Stimulated activated memory B cell treated with anti-CD40 and anti-IgM and Interleukin-4, amounts not matched to agents 10 μg/mL and 1 μg/mL and 100 μg/mL, for 72 hours (primary cell): Measurements from ENCODE around the gene P3R3URF.
A peak's percentile ranks its signal among the peaks of the same experiment; 100 is the strongest.
"Not testable (repeated sequence)": the region's sequence is repeated elsewhere in the genome, so short reads cannot be mapped to it uniquely, and the experiment has no call there.

Experiments
- ATAC-seq: fragments of 150-1000 bp; cut with Tn5 transposase; 2 replicates; pipeline ENCODE4 v1.10.0; 2021
- H3K27ac Mint-ChIP-seq: one replicate; pipeline ENCODE4 v1.8.0; 2022; ENCODE audit warnings: mild to moderate bottlenecking, mixed read lengths
- H3K27me3 Mint-ChIP-seq: one replicate; pipeline ENCODE4 v1.8.0; 2022; ENCODE audit warnings: mixed read lengths
- H3K36me3 Mint-ChIP-seq: one replicate; pipeline ENCODE4 v1.8.0; 2022; ENCODE audit warnings: mixed read lengths
- H3K4me1 Mint-ChIP-seq: one replicate; pipeline ENCODE4 v1.8.0; 2022; ENCODE audit warnings: mixed read lengths
- H3K4me3 Mint-ChIP-seq: one replicate; pipeline ENCODE4 v1.8.0; 2022; ENCODE audit warnings: mild to moderate bottlenecking, moderate library complexity, mixed read lengths
- H3K9me3 Mint-ChIP-seq: one replicate; pipeline ENCODE4 v1.8.0; 2022; ENCODE audit warnings: mixed read lengths

P3R3URF gene

DNA sequence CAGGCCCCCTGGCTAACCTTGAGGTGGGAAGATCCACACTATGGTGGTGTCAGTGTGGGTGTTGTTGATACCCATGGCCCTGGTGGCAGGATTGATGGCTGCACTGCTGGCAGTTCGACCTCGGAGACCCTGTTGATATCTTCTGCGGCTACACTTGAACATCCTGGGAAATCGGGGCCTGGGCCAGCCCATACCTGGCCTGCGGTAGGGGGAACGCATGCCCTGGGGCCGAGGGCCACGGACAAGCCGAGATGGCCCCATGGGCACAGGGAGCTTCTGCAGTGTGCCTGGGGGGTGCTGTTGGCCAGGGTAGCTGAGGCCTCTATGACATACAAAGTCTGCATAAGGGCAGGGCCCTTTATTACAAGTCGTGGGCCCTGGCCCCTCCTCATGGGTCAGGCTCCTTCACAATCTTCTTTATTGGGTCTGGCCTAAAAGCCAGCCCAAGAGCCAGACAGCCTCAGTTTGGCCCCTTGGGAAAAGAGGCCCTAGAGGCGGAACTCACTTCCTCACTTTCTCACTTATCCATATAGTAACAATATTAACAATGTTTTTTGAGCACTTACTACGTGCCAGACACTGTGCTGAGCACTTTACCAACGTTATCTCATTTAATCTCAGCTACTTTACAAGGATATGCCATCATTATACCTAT, at the start of gene P3R3URF:
TSS of gene P3R3URF (minus strand) at position 278 of the 655 bp plus-strand sequence. CDS start at position 261, 17 bp downstream.
- Mint-ChIP-seq H3K4me1 (peaks cover 7% of the 10 kb centered on the region), H3K27me3 (no peaks in the 10 kb centered on the region), H3K36me3 (no peaks in the 10 kb centered on the region), H3K4me3 (no peak within 1 kb of the TSS), H3K27ac (no peak within 1 kb of the TSS), H3K9me3 (no peaks in the 10 kb centered on the region)
- no peak for ATAC-seq

DNA sequence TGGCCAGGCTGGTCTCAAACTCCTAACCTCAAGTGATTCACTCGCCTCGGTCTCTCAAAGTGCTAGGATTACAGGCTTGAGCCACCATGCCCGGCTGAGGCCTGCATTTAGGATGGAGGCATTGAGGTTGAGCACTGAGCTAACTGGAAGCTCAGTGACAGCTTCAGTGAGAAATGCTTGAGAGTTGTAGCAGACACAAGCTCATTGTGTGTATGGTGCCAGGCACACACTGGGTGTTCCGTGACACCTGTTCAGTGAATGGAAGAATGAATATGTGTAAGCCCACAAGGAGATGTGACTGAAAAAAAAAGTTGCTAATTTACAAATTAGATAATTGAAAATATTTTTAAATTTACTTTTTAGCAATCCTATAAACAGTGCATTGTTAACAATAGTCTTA, 48.7 kb upstream of the P3R3URF start:
- Mint-ChIP-seq H3K27me3 (peaks cover 14% of the 10 kb centered on the region), H3K36me3 (no peaks in the 10 kb centered on the region), H3K4me1 (peaks cover 10% of the 10 kb centered on the region), H3K27ac (no peak overlapping the region), H3K9me3 (no peaks in the 10 kb centered on the region), H3K4me3 (no peak overlapping the region)
- no peak for ATAC-seq

DNA sequence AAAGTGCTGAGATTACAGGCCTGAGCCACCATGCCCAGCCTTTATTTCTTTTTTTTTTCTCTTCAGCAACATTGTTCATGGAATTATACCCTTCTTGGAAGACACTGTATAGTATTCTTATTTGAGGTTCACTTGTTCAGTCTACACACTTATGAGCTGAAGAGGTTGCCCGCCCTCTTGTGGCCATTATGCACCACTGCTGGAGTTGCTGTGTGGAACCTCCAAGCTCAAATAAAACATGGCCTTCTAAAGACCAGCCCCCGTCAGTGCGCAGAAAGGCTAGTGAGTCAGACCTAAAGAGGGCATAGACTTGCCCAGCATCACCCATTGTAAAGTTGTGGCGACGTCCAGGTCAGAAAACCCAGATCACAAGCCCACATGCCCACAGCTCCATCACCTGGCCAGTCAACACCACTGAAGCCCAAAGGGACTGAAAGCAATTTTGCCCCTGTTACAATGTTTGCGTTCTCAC, 47.2 kb upstream of the P3R3URF start:
- H3K36me3 Mint-ChIP-seq: no peaks in the 10 kb centered on the region
- H3K27ac Mint-ChIP-seq: no peak overlapping the region
- H3K4me1 Mint-ChIP-seq: peaks cover 10% of the 10 kb centered on the region
- peak; percentile 87 for ATAC-seq
- H3K9me3 Mint-ChIP-seq: no peaks in the 10 kb centered on the region
- H3K4me3 Mint-ChIP-seq: no peak overlapping the region
- peaks cover 14% of the 10 kb centered on the region for H3K27me3 Mint-ChIP-seq

- H3K36me3 Mint-ChIP-seq, H3K9me3 Mint-ChIP-seq, H3K4me1 Mint-ChIP-seq, H3K27ac Mint-ChIP-seq, ATAC-seq, H3K4me3 Mint-ChIP-seq: not testable (repeated sequence)
- peaks cover 14% of the 10 kb centered on the region for H3K27me3 Mint-ChIP-seq
These were observed 46.8 kb upstream of the P3R3URF start for GRCh38 chr1:46223055-46223454.

- Mint-ChIP-seq H3K9me3 (no peaks in the 10 kb centered on the region), H3K27ac (no peak overlapping the region), H3K4me3 (no peak overlapping the region), H3K27me3 (peaks cover 14% of the 10 kb centered on the region), H3K4me1 (peaks cover 10% of the 10 kb centered on the region), H3K36me3 (no peaks in the 10 kb centered on the region)
- no peak for ATAC-seq
These were observed 45.5 kb upstream of the P3R3URF start for GRCh38 chr1:46221749-46222148.

GRCh38 chr1:46220808-46221207, 44.5 kb upstream of the P3R3URF start:
- Mint-ChIP-seq H3K27me3 (peaks cover 14% of the 10 kb centered on the region), H3K36me3 (no peaks in the 10 kb centered on the region), H3K9me3 (no peaks in the 10 kb centered on the region), H3K4me3 (no peak overlapping the region), H3K4me1 (peaks cover 10% of the 10 kb centered on the region), H3K27ac (no peak overlapping the region)
- ATAC-seq: no peak

DNA sequence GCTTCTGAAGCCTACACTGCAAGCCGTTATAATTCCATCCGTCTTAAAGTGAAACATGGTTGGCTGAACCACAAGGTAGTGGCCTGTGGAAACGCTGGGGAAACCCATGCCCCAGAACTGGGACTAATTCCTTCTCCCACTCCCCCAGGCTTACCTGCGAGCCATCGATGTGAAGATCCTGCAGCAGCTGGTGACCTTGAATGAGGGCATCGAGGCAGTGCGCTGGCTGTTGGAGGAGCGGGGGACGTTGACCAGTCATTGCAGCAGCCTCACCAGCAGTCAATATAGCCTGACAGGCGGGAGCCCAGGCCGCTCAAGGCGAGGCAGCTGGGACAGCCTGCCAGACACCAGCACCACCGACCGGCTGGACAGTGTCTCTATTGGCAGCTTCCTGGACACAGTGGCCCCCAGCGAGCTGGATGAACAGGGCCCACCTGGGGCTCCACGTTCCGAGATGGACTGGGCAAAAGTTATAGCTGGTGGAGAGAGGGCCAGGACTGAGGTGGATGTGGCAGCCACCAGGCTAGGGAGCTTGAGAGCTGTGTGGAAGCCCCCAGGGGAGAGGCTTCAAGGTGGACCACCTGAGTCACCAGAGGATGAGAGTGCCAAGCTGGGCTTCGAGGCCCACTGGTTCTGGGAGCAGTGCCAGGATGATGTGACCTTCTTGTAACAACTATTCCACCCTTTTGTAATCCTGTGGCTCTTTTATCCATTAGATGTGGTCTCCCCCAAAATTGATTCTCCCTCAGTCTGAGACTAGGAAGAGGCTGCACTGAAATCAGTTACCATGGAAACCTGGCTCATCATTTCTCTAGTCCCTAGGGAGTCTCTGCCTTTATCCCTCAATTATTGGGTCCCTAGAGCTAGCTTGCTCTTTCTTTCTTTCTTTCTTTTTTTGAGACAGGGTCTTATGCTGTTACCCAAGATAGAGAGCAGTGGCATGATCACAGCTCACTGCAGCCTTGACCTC, 43.5 kb upstream of the P3R3URF start:
- H3K9me3 Mint-ChIP-seq: no peaks in the 10 kb centered on the region
- H3K36me3 Mint-ChIP-seq: no peaks in the 10 kb centered on the region
- H3K27me3 Mint-ChIP-seq: peaks cover 14% of the 10 kb centered on the region
- H3K4me1 Mint-ChIP-seq: peaks cover 10% of the 10 kb centered on the region
- no peak for ATAC-seq
- H3K27ac Mint-ChIP-seq: no peak overlapping the region
- no peak overlapping the region for H3K4me3 Mint-ChIP-seq

GRCh38 chr1:46218443-46218842, 42.2 kb upstream of the P3R3URF start:
- Mint-ChIP-seq H3K36me3 (no peaks in the 10 kb centered on the region), H3K9me3 (no peaks in the 10 kb centered on the region), H3K27ac (no peak overlapping the region), H3K27me3 (peaks cover 14% of the 10 kb centered on the region), H3K4me1 (peaks cover 8% of the 10 kb centered on the region), H3K4me3 (no peak overlapping the region)
- ATAC-seq: no peak

DNA sequence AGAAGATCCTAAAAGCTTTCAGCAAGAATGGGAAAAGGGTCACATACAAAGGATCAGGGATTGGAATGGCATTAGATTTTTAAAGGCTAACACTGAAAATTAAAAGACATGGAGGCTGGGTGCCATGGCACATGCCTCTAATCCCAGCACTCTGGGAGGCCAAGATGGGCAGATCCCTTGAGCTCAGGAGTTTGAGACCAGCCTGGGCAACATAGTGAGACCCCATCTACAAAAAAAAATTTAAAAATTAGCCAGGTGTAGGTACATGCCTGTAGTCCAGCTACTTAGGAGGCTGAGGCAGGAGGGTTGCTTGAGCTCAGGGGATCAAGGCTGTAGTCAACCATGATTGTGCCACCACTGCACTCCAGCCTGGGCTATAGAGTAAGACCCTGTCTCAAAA, 39.2 kb upstream of the P3R3URF start:
- ATAC-seq: no peak
- H3K4me3 Mint-ChIP-seq: no peak overlapping the region
- H3K9me3 Mint-ChIP-seq: no peaks in the 10 kb centered on the region
- no peak overlapping the region for H3K27ac Mint-ChIP-seq
- H3K4me1 Mint-ChIP-seq: no peaks in the 10 kb centered on the region
- H3K36me3 Mint-ChIP-seq: no peaks in the 10 kb centered on the region
- no peaks in the 10 kb centered on the region for H3K27me3 Mint-ChIP-seq

DNA sequence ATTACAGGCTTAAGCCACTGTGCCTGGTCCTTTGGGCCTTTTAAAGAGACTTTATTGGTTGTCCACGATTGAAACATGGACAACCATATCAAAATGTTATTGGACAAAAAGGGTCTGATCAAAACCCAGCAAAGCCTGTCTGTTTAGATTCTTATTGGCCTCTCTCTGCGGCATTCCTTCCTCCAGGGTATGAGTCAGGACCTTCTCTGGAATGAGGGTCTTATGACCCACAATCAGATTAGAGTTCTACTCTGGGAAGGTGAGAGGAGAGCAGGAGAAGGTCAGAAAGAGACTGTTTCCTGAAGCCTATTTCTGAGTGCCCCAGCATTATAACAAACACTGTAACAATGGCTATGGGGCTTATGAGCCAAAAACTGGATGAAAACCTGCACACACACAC, 34.8 kb upstream of the P3R3URF start:
- Mint-ChIP-seq H3K9me3 (no peaks in the 10 kb centered on the region), H3K27ac (no peak overlapping the region), H3K4me3 (no peak overlapping the region), H3K4me1 (no peaks in the 10 kb centered on the region), H3K27me3 (no peaks in the 10 kb centered on the region), H3K36me3 (no peaks in the 10 kb centered on the region)
- ATAC-seq: no peak

GRCh38 chr1:46210561-46210960, 34.3 kb upstream of the P3R3URF start:
- H3K4me1 Mint-ChIP-seq: no peaks in the 10 kb centered on the region

GRCh38 chr1:46206399-46206798, 30.1 kb upstream of the P3R3URF start:
- H3K36me3 Mint-ChIP-seq: no peaks in the 10 kb centered on the region
- H3K9me3 Mint-ChIP-seq: no peaks in the 10 kb centered on the region
- peaks cover 18% of the 10 kb centered on the region for H3K27me3 Mint-ChIP-seq
- H3K27ac Mint-ChIP-seq: no peak overlapping the region
- no peak overlapping the region for H3K4me3 Mint-ChIP-seq
- H3K4me1 Mint-ChIP-seq: peaks cover 19% of the 10 kb centered on the region
- no peak for ATAC-seq

More at GRCh38 chr1:46210561-46210960, 34.3 kb upstream of the P3R3URF start:
- no peaks in the 10 kb centered on the region for H3K27me3 Mint-ChIP-seq
- H3K9me3 Mint-ChIP-seq: no peaks in the 10 kb centered on the region
- H3K4me3 Mint-ChIP-seq: no peak overlapping the region
- no peaks in the 10 kb centered on the region for H3K36me3 Mint-ChIP-seq
- no peak overlapping the region for H3K27ac Mint-ChIP-seq
- ATAC-seq: no peak

GRCh38 chr1:46205791-46206190, 29.5 kb upstream of the P3R3URF start:
- H3K27ac Mint-ChIP-seq: no peak overlapping the region

GRCh38 chr1:46205141-46205540, 28.9 kb upstream of the P3R3URF start:
- Mint-ChIP-seq H3K27me3 (peaks cover 18% of the 10 kb centered on the region), H3K4me3 (no peak overlapping the region), H3K9me3 (no peaks in the 10 kb centered on the region), H3K27ac (no peak overlapping the region), H3K4me1 (peaks cover 19% of the 10 kb centered on the region), H3K36me3 (no peaks in the 10 kb centered on the region)
- no peak for ATAC-seq

More at GRCh38 chr1:46205791-46206190, 29.5 kb upstream of the P3R3URF start:
- Mint-ChIP-seq H3K4me3 (no peak overlapping the region), H3K36me3 (no peaks in the 10 kb centered on the region), H3K4me1 (peaks cover 19% of the 10 kb centered on the region), H3K27me3 (peaks cover 18% of the 10 kb centered on the region), H3K9me3 (no peaks in the 10 kb centered on the region)
- ATAC-seq: no peak

DNA sequence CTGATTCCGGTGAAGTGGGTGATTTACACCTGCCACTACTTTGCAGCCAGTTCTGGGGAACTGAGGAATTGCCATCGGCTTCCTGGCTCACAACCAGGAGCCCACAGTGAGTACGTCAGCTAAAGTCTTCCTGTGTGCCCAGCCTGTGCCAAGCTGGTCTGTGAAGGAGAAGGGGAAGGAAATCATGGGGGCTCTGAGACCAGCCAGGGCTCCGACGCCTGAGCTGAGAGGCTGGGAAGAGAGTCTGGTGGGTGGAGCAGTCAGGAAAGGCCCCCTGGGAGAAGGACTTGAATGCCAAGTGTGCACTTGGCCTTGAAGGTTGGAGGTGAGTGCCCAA, 28.1 kb upstream of the P3R3URF start:
- Mint-ChIP-seq H3K36me3 (no peaks in the 10 kb centered on the region), H3K27ac (no peak overlapping the region), H3K4me3 (peak overlapping the region; percentile 81), H3K27me3 (peaks cover 18% of the 10 kb centered on the region), H3K4me1 (peaks cover 19% of the 10 kb centered on the region), H3K9me3 (no peaks in the 10 kb centered on the region)
- peak; percentile 20 for ATAC-seq
